Measurements from ENCODE around the gene SEPTIN3.

Gene SEPTIN3

DNA sequence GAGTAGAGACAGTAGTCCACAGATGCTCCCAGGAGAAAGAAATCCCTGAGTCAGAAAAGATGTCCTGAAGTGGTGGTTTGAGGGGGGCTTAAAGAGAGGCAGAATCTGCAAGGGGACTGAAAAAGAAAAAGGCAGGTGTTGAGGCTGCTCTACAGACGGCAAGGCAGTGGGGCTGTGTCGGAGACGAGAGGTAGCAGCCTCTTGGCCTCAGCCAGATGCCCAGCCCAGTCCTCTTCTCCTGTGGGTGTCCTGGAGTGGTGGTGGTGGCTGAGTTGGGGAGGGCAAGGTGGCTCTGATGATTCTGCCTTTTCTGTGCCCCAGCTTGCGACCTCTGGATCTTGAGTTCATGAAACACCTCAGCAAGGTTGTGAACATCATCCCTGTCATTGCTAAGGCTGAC lies 20.0 kb downstream of the SEPTIN3 start:
- H3K4me1 ChIP-seq, result no peaks in the 10 kb centered on the region
- TF ChIP-seq, protein P1, sequence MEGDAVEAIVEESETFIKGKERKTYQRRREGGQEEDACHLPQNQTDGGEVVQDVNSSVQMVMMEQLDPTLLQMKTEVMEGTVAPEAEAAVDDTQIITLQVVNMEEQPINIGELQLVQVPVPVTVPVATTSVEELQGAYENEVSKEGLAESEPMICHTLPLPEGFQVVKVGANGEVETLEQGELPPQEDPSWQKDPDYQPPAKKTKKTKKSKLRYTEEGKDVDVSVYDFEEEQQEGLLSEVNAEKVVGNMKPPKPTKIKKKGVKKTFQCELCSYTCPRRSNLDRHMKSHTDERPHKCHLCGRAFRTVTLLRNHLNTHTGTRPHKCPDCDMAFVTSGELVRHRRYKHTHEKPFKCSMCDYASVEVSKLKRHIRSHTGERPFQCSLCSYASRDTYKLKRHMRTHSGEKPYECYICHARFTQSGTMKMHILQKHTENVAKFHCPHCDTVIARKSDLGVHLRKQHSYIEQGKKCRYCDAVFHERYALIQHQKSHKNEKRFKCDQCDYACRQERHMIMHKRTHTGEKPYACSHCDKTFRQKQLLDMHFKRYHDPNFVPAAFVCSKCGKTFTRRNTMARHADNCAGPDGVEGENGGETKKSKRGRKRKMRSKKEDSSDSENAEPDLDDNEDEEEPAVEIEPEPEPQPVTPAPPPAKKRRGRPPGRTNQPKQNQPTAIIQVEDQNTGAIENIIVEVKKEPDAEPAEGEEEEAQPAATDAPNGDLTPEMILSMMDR (IDR thresholded peaks at IDR 0.05), result no peak
- no peak overlapping the region for H3K4me3 ChIP-seq (ENCODE audit: low read depth, low read length)
- no peak overlapping the region for H3K4me2 ChIP-seq (ENCODE audit: low read length)
- H3K36me3 ChIP-seq (ENCODE audit: control insufficient read depth, insufficient read depth, low read length), result no peaks in the 10 kb centered on the region
- H3K79me2 ChIP-seq, result no peaks in the 10 kb centered on the region
- no peaks in the 10 kb centered on the region for H3K27me3 ChIP-seq (ENCODE audit: control insufficient read depth, insufficient read depth, low read length)
- H3K9me3 ChIP-seq (ENCODE audit: control insufficient read depth, low read length), result no peaks in the 10 kb centered on the region
- H3K9ac ChIP-seq, result no peak overlapping the region
- H3K27ac ChIP-seq, result no peak overlapping the region
- H2AFZ ChIP-seq, result no peak overlapping the region

DNA sequence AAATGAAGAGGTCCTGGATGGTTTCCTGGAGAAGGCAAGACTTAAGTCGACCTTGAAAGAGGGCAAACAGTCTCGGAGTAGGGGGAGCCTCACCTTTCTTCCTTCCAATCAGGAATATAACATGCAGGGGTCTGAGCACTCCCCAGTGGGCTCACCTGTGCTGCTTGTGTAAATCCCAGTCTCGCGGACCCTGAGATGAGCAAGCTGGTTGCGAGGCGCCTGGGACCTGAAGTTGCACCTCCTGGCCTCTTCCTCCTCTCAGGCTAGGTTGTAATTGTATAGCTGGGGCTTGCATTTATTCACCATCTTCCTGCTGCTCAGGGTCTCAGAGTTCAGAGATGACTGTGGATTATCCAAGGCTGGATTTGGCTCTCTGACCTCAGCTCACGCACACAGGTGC lies 21.9 kb downstream of the SEPTIN3 start:
- Histone ChIP-seq H3K36me3 (ENCODE audit: control insufficient read depth, insufficient read depth, low read length) (no peaks in the 10 kb centered on the region), H3K4me1 (no peaks in the 10 kb centered on the region), H3K27me3 (ENCODE audit: control insufficient read depth, insufficient read depth, low read length) (no peaks in the 10 kb centered on the region), H2AFZ (no peak overlapping the region), H3K4me3 (ENCODE audit: low read depth, low read length) (no peak overlapping the region), H3K4me2 (ENCODE audit: low read length) (no peak overlapping the region), H3K9ac (no peak overlapping the region), H3K79me2 (no peaks in the 10 kb centered on the region), H3K9me3 (ENCODE audit: control insufficient read depth, low read length) (no peaks in the 10 kb centered on the region), H3K27ac (no peak overlapping the region)
- TF ChIP-seq, protein P1 (IDR thresholded peaks at IDR 0.05), result no peak

DNA sequence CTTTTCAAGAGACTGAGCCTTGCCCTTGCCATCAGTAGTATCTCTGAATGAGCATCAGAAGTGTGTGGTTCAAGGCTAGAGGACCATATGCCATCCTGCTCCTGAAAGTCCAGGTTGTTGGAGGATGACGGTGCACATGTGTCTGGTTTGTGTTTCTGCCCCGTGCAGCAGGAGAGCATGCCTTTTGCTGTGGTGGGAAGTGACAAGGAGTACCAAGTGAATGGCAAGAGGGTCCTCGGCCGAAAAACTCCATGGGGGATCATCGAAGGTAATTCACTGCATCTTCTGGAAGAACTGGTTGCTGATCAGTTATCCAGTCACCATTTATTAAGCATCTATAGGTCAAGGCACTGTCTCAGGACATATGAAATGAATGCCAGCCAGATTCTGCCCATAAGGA lies 23.3 kb downstream of the SEPTIN3 start:
- no peak overlapping the region for H3K4me2 ChIP-seq (ENCODE audit: low read length)
- no peak overlapping the region for H3K27ac ChIP-seq
- H2AFZ ChIP-seq, result no peak overlapping the region
- TF ChIP-seq, protein P1 (IDR thresholded peaks at IDR 0.05), result no peak
- H3K36me3 ChIP-seq (ENCODE audit: control insufficient read depth, insufficient read depth, low read length), result no peaks in the 10 kb centered on the region
- no peak overlapping the region for H3K4me3 ChIP-seq (ENCODE audit: low read depth, low read length)
- no peak overlapping the region for H3K9ac ChIP-seq
- no peaks in the 10 kb centered on the region for H3K9me3 ChIP-seq (ENCODE audit: control insufficient read depth, low read length)
- no peaks in the 10 kb centered on the region for H3K79me2 ChIP-seq
- no peaks in the 10 kb centered on the region for H3K4me1 ChIP-seq
- H3K27me3 ChIP-seq (ENCODE audit: control insufficient read depth, insufficient read depth, low read length), result no peaks in the 10 kb centered on the region

DNA sequence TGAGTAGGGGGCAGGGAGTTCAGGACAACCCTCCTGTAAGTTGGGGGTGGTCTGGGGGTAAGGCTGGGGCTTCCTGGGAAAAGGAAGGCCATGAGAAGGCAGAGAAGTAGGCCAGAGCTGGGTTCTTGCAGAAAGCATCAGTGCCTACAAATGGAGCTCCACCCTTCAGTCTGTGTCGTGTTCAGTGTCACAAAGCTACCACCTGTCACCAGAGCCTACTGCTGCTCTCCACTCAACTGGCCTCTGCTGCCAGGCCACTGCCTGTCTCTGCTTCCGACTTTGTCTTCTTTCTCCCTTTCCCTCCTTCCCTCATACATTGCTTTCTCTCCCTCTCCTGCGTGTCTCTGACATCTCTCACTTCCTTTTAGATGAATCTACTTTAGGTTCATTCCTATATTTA lies 26.0 kb downstream of the SEPTIN3 start:
- Histone ChIP-seq H2AFZ (no peak overlapping the region), H3K9ac (no peak overlapping the region), H3K4me2 (ENCODE audit: low read length) (no peak overlapping the region), H3K9me3 (ENCODE audit: control insufficient read depth, low read length) (no peaks in the 10 kb centered on the region), H3K4me1 (no peaks in the 10 kb centered on the region), H3K79me2 (no peaks in the 10 kb centered on the region), H3K36me3 (ENCODE audit: control insufficient read depth, insufficient read depth, low read length) (no peaks in the 10 kb centered on the region), H3K27me3 (ENCODE audit: control insufficient read depth, insufficient read depth, low read length) (no peaks in the 10 kb centered on the region), H3K4me3 (ENCODE audit: low read depth, low read length) (no peak overlapping the region), H3K27ac (no peak overlapping the region)
- TF ChIP-seq, protein P1 (IDR thresholded peaks at IDR 0.05), result no peak

DNA sequence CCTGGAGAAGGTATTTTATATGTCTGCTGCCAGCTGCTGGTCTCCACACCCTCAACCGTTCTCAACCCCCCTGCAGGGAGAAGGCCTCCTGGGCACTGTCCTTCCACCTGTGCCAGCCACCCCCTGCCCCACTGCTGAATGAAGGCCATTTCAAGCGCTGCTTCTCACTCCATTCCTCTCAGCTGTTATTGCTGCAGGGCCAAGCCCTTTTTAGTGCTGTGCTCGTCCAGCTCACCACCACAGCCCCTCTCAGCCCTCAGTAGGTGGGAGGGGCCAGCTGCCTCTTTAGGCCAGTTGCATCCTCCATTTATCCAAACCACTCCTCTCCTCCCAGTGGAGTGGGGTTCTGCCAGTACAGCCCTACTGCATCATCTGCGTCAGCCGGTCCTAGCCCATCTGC lies 27.6 kb downstream of the SEPTIN3 start:
- Histone ChIP-seq H3K4me1 (no peaks in the 10 kb centered on the region), H3K9ac (no peak overlapping the region), H3K27ac (no peak overlapping the region), H3K4me3 (ENCODE audit: low read depth, low read length) (no peak overlapping the region), H3K27me3 (ENCODE audit: control insufficient read depth, insufficient read depth, low read length) (no peaks in the 10 kb centered on the region), H3K36me3 (ENCODE audit: control insufficient read depth, insufficient read depth, low read length) (no peaks in the 10 kb centered on the region), H3K79me2 (no peaks in the 10 kb centered on the region), H3K4me2 (ENCODE audit: low read length) (no peak overlapping the region), H2AFZ (no peak overlapping the region), H3K9me3 (ENCODE audit: control insufficient read depth, low read length) (no peaks in the 10 kb centered on the region)
- TF ChIP-seq, protein P1 (IDR thresholded peaks at IDR 0.05), result no peak
